MM.1S (cell line): ENCODE data around the gene APOBEC3C.
"Not testable (repeated sequence)": the region's sequence is repeated elsewhere in the genome, so short reads cannot be mapped to it uniquely, and the experiment has no call there.

Source experiments
- DNase-seq: peaks from one replicate; pipeline ENCODE4 v3.0.0-alpha.2; 2015
- H2AFZ ChIP-seq: fragments of 300-600 bp; sonication (generic); 2 replicates; pipeline ENCODE4 v1.6.0; 2016; ENCODE audit warnings: antibody characterized with exemption, low read length
- H3F3A ChIP-seq: fragments of 300-600 bp; sonication (generic); 2 replicates; pipeline ENCODE4 v1.6.1; 2016; ENCODE audit warnings: mild to moderate bottlenecking, antibody characterized with exemption, low read length, moderate library complexity, mixed read lengths; ENCODE audit not compliant: insufficient read depth
- H3K27ac ChIP-seq: fragments of 300-600 bp; sonication (generic); 2 replicates; pipeline ENCODE4 v1.5.1; 2016; ENCODE audit warnings: mild to moderate bottlenecking, low read length
- H3K27me3 ChIP-seq: fragments of 300-600 bp; sonication (generic); replicated peaks from 2 replicates; pipeline ENCODE4 v1.6.0; 2016; ENCODE audit warnings: low read length; ENCODE audit not compliant: insufficient read depth
- H3K36me3 ChIP-seq: fragments of 300-600 bp; sonication (generic); replicated peaks from 2 replicates; pipeline ENCODE4 v1.6.1; 2016; ENCODE audit warnings: mild to moderate bottlenecking, low read length, mixed read lengths; ENCODE audit not compliant: insufficient read depth
- H3K4me1 ChIP-seq: fragments of 300-600 bp; sonication (generic); 2 replicates; pipeline ENCODE4 v1.6.1; 2016; ENCODE audit warnings: low read length, mixed read lengths
- H3K4me2 ChIP-seq: fragments of 300-600 bp; sonication (generic); 2 replicates; pipeline ENCODE4 v1.6.0; 2016; ENCODE audit warnings: low read depth, low read length
- H3K4me3 ChIP-seq: fragments of 300-600 bp; sonication (generic); 2 replicates; pipeline ENCODE4 v1.5.1; 2016; ENCODE audit warnings: low read length, mixed read lengths
- H3K79me2 ChIP-seq: fragments of 300-600 bp; sonication (generic); 2 replicates; pipeline ENCODE4 v1.6.1; 2016; ENCODE audit warnings: mixed run types, low read length, mixed read lengths
- H3K9ac ChIP-seq: fragments of 300-600 bp; sonication (generic); 2 replicates; pipeline ENCODE4 v1.6.1; 2016; ENCODE audit warnings: low read length, mixed read lengths
- H3K9me2 ChIP-seq: fragments of 300-600 bp; sonication (generic); replicated peaks from 2 replicates; pipeline ENCODE4 v1.6.1; 2016; ENCODE audit warnings: mild to moderate bottlenecking, low read length, mixed read lengths; ENCODE audit not compliant: insufficient read depth
- H3K9me3 ChIP-seq: fragments of 300-600 bp; sonication (generic); replicated peaks from 2 replicates; pipeline ENCODE4 v1.6.1; 2016; ENCODE audit warnings: mild to moderate bottlenecking, low read length, mixed read lengths; ENCODE audit not compliant: insufficient read depth
- H4K20me1 ChIP-seq: fragments of 300-600 bp; sonication (generic); 2 replicates; pipeline ENCODE4 v1.6.1; 2016; ENCODE audit warnings: mild to moderate bottlenecking, low read length, moderate library complexity, mixed read lengths; ENCODE audit not compliant: insufficient read depth
- EZH2 ChIP-seq: fragments of 300-600 bp; sonication (generic); optimal IDR thresholded peaks from 2 replicates; pipeline ENCODE3; 2017; ENCODE audit warnings: low read depth, mild to moderate bottlenecking, antibody characterized with exemption, low read length, mixed read lengths
- EZH2phosphoT487 ChIP-seq: fragments of 300-600 bp; sonication (generic); IDR thresholded peaks from 2 replicates; pipeline ENCODE4 v1.6.1; 2018; ENCODE audit warnings: antibody characterized with exemption, low read length
- TF ChIP-seq, protein P1 (sequence below): fragments of 300-600 bp; sonication (generic); IDR thresholded peaks from 2 replicates; pipeline ENCODE4 v1.5.1; 2016; ENCODE audit warnings: antibody characterized with exemption, low read length, mixed read lengths

APOBEC3C gene

DNA sequence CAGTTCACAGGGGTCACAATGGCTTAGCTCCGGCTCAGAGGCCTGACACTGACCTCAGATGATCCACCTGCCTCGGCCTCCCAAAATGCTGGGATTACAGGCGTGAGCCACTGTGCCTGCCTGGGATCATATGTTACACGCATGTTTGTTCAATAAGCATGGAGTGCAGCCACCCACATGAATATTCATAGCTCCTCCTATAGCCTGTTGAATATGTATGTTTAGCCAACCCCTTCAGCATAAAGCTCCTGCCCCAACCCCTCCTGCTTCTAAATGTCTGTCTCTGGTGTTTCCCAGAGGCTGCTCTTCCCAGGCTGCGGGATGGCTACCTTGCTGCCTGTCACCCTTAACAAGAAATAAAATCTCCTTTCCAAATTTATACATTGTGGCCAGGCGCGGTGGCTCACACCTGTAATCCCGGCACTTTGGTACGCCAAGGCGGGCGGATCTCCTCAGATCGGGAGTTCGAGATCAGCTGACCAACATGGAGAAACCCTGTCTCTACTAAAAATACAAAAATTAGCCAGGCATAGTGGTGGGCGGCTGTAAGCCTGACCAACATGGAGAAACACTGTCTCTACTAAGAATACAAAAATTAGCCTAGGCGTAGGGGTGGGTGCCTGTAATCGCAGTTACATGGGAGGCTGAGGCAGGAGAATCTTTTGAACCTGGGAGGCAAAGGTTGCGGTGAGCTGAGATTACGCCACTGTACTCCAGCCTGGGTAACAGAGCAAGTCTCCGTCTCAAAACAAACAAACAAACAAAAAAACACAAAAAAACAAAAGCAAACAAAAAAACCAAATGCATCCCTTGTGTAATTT lies 25.5 kb downstream of the APOBEC3C start:
- no peak overlapping the region; the same call in 1 of the 2 replicates for H3K9ac ChIP-seq

DNA sequence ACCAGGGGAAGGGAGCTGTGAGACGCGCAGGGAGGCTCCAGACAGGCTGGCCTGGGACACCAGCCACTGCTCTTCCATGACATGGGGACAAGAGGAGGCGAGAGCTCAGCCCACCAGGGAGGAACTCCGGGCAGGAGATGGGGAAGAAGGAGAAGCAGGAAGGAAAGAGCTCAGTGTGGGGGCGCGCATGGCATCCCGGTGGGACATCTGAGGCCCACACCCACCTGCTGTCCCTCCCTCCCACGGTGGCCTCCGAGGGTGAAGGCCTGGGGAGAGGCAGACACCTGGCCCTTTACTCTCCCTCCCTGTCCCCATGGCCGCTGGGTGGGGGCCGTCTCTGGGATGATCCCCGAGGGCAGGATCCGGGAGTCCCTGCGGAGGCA lies 26.1 kb downstream of the APOBEC3C start:
- not testable (repeated sequence) for H3K36me3 ChIP-seq, H2AFZ ChIP-seq, H3K9me2 ChIP-seq, H3K27me3 ChIP-seq, H3K4me1 ChIP-seq, DNase-seq, H4K20me1 ChIP-seq, H3K9me3 ChIP-seq
- H3K9ac ChIP-seq = peak overlapping the region; percentile 28; the same call in 1 of the 2 replicates
- peak overlapping the region; percentile 50 for H3K4me3 ChIP-seq
- H3K4me2 ChIP-seq = peak overlapping the region; percentile 68; the same call in 1 of the 2 replicates
- peaks cover 20% of the 10 kb centered on the region for H3K79me2 ChIP-seq
- peaks cover 14% of the 10 kb centered on the region for H3F3A ChIP-seq
- peak overlapping the region; percentile 83; the same call in 1 of the 2 replicates for H3K27ac ChIP-seq

More for the DNA sequence above, 25.5 kb downstream of the APOBEC3C start:
- H3K4me3 ChIP-seq = peak overlapping the region; percentile 50; the same call in 1 of the 2 replicates
- H3K4me1 ChIP-seq = peaks cover 4% of the 10 kb centered on the region; the same call in 1 of the 2 replicates
- peaks cover 20% of the 10 kb centered on the region for H3K79me2 ChIP-seq
- peak overlapping the region; percentile 68; the same call in 1 of the 2 replicates for H3K4me2 ChIP-seq
- no peak for DNase-seq
- no peak for TF ChIP-seq EZH2phosphoT487
- no peak for TF ChIP-seq EZH2
- TF ChIP-seq, protein P1, sequence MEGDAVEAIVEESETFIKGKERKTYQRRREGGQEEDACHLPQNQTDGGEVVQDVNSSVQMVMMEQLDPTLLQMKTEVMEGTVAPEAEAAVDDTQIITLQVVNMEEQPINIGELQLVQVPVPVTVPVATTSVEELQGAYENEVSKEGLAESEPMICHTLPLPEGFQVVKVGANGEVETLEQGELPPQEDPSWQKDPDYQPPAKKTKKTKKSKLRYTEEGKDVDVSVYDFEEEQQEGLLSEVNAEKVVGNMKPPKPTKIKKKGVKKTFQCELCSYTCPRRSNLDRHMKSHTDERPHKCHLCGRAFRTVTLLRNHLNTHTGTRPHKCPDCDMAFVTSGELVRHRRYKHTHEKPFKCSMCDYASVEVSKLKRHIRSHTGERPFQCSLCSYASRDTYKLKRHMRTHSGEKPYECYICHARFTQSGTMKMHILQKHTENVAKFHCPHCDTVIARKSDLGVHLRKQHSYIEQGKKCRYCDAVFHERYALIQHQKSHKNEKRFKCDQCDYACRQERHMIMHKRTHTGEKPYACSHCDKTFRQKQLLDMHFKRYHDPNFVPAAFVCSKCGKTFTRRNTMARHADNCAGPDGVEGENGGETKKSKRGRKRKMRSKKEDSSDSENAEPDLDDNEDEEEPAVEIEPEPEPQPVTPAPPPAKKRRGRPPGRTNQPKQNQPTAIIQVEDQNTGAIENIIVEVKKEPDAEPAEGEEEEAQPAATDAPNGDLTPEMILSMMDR = no peak
- H3K36me3 ChIP-seq = no peaks in the 10 kb centered on the region
- H3F3A ChIP-seq = peaks cover 14% of the 10 kb centered on the region
- H4K20me1 ChIP-seq = no peaks in the 10 kb centered on the region
- H3K27me3 ChIP-seq = no peaks in the 10 kb centered on the region
- no peak overlapping the region for H2AFZ ChIP-seq
- no peaks in the 10 kb centered on the region for H3K9me2 ChIP-seq
- H3K27ac ChIP-seq = peak overlapping the region; percentile 83; the same call in 1 of the 2 replicates
- H3K9me3 ChIP-seq = no peaks in the 10 kb centered on the region

DNA sequence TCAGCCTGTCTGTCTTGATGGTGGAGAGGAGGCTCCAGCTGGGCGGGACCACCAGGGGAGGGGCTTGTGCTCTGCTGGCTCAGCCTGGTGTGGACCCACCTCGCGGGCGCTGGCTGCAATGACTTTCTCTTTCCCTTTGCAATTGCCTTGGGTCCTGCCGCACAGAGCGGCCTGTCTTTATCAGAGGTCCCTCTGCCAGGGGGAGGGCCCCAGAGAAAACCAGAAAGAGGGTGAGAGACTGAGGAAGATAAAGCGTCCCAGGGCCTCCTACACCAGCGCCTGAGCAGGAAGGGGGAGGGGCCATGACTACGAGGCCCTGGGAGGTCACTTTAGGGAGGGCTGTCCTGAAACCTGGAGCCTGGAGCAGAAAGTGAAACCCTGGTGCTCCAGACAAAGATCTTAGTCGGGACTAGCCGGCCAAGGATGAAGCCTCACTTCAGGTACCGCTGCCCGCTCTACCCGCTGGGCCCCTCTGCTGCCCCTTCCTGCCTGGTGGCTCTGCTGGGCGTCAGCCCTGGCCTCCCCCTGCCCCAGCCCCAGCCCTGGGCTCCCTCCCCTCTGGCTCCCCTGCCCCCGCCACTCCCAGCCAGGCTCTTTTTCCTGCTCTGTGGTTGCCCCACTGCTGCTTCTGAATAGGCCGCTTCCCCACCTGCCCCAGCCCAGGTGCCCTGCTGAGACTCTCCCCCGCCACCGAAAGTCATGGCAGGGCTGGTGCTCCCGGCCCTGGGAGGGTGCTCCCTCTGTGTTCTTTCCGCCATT lies 26.7 kb downstream of the APOBEC3C start, which contains the start of gene APOBEC3F:
Gene APOBEC3F (plus strand): TSS at position 327 of the 759 bp plus-strand sequence. CDS start 97 bp downstream, at position 424.
- H3F3A ChIP-seq = peaks cover 14% of the 10 kb centered on the region
- H2AFZ ChIP-seq, H3K36me3 ChIP-seq, H4K20me1 ChIP-seq, H3K4me1 ChIP-seq, H3K9me3 ChIP-seq, H3K27me3 ChIP-seq, H3K9me2 ChIP-seq: not testable (repeated sequence)
- peak within 1 kb of the TSS; percentile 83; the same call in 1 of the 2 replicates for H3K27ac ChIP-seq
- peak within 1 kb of the TSS; percentile 73 for H3K9ac ChIP-seq
- H3K79me2 ChIP-seq = peaks cover 20% of the 10 kb centered on the region
- DNase-seq = peak; percentile 60
- H3K4me2 ChIP-seq = peak within 1 kb of the TSS; percentile 91
- H3K4me3 ChIP-seq = peak within 1 kb of the TSS; percentile 90

DNA sequence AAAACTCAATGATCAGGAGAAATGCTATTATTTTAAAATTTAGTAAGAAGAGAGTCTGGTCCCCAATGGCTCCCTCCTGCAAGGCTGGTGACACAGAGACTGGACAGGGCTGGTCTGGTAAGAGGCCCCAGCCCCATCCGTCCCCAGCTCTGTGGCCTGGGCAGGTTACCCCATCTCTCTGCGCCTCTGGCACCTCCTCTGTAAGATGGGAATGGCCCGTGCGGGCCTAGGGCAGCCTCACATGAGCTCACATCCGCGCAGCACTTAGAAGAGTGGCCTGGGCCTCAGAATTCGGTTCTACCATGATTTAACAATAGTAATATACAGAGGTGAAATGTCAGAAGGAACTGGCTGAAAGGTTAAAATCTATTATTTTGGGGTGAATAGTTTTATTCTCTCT lies 27.9 kb downstream of the APOBEC3C start:
- DNase-seq = no peak
- peak overlapping the region; percentile 73; the same call in 1 of the 2 replicates for H3K9ac ChIP-seq
- H3K79me2 ChIP-seq = peaks cover 20% of the 10 kb centered on the region
- H3K36me3 ChIP-seq = no peaks in the 10 kb centered on the region
- H2AFZ ChIP-seq = no peak overlapping the region
- no peak overlapping the region for H3K27ac ChIP-seq
- H3K4me2 ChIP-seq = peak overlapping the region; percentile 91; the same call in 1 of the 2 replicates
- H3F3A ChIP-seq = peaks cover 13% of the 10 kb centered on the region
- no peaks in the 10 kb centered on the region for H4K20me1 ChIP-seq
- no peaks in the 10 kb centered on the region for H3K9me2 ChIP-seq
- H3K9me3 ChIP-seq = no peaks in the 10 kb centered on the region
- H3K27me3 ChIP-seq = no peaks in the 10 kb centered on the region
- H3K4me1 ChIP-seq = peaks cover 4% of the 10 kb centered on the region; the same call in 1 of the 2 replicates
- H3K4me3 ChIP-seq = peak overlapping the region; percentile 90
- TF ChIP-seq EZH2 = no peak
- no peak for TF ChIP-seq EZH2phosphoT487
- TF ChIP-seq, protein P1 = no peak

DNA sequence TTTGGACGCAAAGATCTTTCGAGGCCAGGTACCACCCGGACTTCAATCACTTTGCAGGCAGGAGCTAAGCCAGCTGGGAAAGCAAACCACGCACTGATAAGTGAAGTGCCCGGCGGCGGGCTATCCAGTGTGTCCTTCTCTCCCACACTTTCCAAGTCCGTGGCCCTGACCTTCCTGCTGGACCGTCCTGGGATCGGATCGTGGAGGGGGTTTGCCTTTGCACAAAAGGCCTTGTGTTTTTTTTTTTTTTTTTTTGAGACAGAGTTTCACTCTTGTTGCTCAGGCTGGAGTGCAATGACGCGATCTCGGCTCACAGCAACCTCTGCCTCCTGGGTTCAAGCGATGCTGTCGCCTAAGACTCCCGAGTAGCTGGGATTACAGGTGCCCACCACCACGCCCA lies 29.0 kb downstream of the APOBEC3C start:
- DNase-seq, H3K9me3 ChIP-seq, H2AFZ ChIP-seq, H3K27me3 ChIP-seq, H3K4me2 ChIP-seq, H3K36me3 ChIP-seq, H3K9ac ChIP-seq, H3K27ac ChIP-seq, H3K4me1 ChIP-seq, H3K4me3 ChIP-seq, H4K20me1 ChIP-seq, H3K9me2 ChIP-seq: not testable (repeated sequence)
- H3K79me2 ChIP-seq = peaks cover 20% of the 10 kb centered on the region
- peaks cover 11% of the 10 kb centered on the region for H3F3A ChIP-seq
